Thoracic aorta (tissue), 2 donors: ENCODE measurements around the gene CELF4. TPM values are rescaled to one million over a fixed set of nuclear protein-coding genes. Genes with fewer than 3 reads are reported as not detected.

Source experiments
- ATAC-seq: fragments of 150-250 bp; one replicate; pipeline ENCODE4 v1.8.0; 2017; ENCODE audit warnings: low read depth; ENCODE audit not compliant: insufficient number of reproducible peaks, low FRiP score
- DNase-seq: peaks from one replicate; pipeline ENCODE4 v3.0.0-alpha.2; 2020; ENCODE audit warnings: low spot score
- H3K27ac ChIP-seq, 2 donors: fragments of 200-600 bp; sonication (generic); 1 replicate in 1 of 2; 2 replicates in 1 of 2; pipeline ENCODE4 v1.5.1; 2016; ENCODE audit warnings: mild to moderate bottlenecking in 2 of 2, moderate library complexity in 2 of 2
- H3K27me3 ChIP-seq: fragments of 200-600 bp; sonication (generic); replicated peaks from 2 replicates; pipeline ENCODE4 v1.6.0; 2016; ENCODE audit warnings: mild to moderate bottlenecking; ENCODE audit not compliant: insufficient read depth
- H3K36me3 ChIP-seq: fragments of 200-600 bp; sonication (generic); one replicate; pipeline ENCODE4 v1.5.1; 2016
- H3K4me1 ChIP-seq, 2 donors: fragments of 200-600 bp; sonication (generic); 1 replicate in 1 of 2; 2 replicates in 1 of 2; pipeline versions ENCODE4 v1.5.1 to v1.6.0; 2016; ENCODE audit warnings: low read depth in 2 of 2, mild to moderate bottlenecking in 1 of 2; ENCODE audit not compliant: control insufficient read depth in 1 of 2
- H3K4me3 ChIP-seq: fragments of 200-600 bp; sonication (generic); 2 replicates; pipeline ENCODE4 v1.5.1; 2016; ENCODE audit warnings: mild to moderate bottlenecking
- H3K9me3 ChIP-seq: fragments of 200-600 bp; sonication (generic); 2 replicates; pipeline ENCODE4 v1.5.1; 2016
- total RNA-seq, 2 donors: library from RNA; depleted of rRNA; stranded (reverse); fragments of >200 nt; gene quantifications; one replicate each; pipeline versions ENCODE4 v1.1.0 to v1.2.3, GENCODE V29; 2016
- TF ChIP-seq, protein P1 (sequence below): fragments of 200-600 bp; sonication (generic); IDR thresholded peaks from one replicate; pipeline ENCODE4 v1.5.1; 2019; ENCODE audit warnings: antibody characterized with exemption

The CELF4 gene
- total RNA-seq, 2 donors from 2014 or later = not detected

DNA sequence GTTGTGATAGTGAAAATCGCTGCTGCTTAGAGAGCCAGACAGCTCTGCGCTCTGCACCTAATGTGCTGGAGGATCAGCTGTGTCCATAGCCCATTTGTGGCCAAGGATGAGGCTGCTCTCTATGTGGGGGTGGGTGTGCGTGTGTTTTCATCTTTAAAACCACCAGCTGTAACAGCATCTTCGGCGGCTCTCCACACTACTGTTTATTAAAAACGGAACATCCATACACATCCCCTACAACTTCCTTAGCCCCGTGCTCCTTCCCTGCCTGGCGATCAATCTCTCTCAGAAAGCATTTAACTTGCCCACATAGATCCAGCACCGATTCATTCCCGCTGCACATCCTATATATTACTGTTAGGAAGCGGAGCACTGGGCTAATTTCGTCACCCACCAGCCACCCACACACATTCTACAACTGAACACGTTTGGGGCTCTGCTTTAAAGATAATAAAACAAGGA lies 1.6 kb downstream of the CELF4 start:
- Histone ChIP-seq H3K9me3 (no peaks in the 10 kb centered on the region), H3K36me3 (no peaks in the 10 kb centered on the region), H3K27ac (no peak overlapping the region), H3K4me3 (no peak overlapping the region), H3K4me1 (peaks cover 23 to 28% of the 10 kb centered on the region in 2 donors), H3K27me3 (peaks cover 21% of the 10 kb centered on the region)
- DNase-seq = no peak
- ATAC-seq = no peak
- TF ChIP-seq, protein P1, sequence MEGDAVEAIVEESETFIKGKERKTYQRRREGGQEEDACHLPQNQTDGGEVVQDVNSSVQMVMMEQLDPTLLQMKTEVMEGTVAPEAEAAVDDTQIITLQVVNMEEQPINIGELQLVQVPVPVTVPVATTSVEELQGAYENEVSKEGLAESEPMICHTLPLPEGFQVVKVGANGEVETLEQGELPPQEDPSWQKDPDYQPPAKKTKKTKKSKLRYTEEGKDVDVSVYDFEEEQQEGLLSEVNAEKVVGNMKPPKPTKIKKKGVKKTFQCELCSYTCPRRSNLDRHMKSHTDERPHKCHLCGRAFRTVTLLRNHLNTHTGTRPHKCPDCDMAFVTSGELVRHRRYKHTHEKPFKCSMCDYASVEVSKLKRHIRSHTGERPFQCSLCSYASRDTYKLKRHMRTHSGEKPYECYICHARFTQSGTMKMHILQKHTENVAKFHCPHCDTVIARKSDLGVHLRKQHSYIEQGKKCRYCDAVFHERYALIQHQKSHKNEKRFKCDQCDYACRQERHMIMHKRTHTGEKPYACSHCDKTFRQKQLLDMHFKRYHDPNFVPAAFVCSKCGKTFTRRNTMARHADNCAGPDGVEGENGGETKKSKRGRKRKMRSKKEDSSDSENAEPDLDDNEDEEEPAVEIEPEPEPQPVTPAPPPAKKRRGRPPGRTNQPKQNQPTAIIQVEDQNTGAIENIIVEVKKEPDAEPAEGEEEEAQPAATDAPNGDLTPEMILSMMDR = no peak

DNA sequence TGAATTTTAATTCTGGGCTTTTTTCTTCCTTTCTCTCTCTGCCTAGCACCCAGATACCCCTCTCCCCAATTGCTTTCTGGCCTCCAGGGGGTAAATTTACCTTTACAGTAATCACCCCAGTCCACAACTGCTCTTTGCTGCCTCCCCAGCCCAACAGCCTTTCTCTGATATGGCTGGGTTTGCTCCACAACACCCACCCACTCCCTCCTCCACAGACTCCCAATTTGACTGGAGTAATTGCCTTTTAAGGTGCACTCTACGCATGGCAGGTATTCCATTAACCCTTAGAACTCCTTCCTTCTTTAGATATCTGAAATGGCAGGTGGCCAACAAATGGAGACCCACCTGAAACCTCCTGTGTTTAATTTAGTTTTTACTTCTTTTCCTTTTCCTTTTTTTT lies 3.6 kb downstream of the CELF4 start:
- Histone ChIP-seq H3K4me1 (peaks cover 12 to 14% of the 10 kb centered on the region in 2 donors), H3K4me3 (no peak overlapping the region), H3K36me3 (no peaks in the 10 kb centered on the region), H3K9me3 (no peaks in the 10 kb centered on the region), H3K27me3 (peaks cover 11% of the 10 kb centered on the region), H3K27ac (no peak overlapping the region)
- ATAC-seq (no peak), DNase-seq (no peak)
- TF ChIP-seq, protein P1 = no peak

DNA sequence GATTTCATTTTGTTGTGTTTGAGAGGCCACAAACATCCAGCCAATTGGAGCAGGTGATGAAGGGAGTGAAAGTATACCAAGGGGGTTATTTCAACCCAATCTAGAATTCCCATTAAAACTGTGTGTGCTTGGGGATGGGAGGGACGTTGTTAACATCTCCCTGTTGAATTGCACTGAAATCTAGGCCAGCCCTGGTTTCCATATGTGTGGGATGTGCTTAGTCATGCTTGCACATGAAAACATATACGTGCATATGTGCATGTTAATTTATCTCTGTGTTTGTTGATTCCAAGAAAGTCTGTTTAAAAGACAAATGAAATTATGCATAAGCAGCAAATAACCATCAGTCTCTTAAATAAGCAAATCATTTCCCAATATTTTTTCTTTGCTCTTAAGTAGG lies 5.6 kb downstream of the CELF4 start:
- H3K4me1 ChIP-seq = peaks cover under 1% of the 10 kb centered on the region in 2 donors
- DNase-seq (no peak), ATAC-seq (no peak)
- TF ChIP-seq, protein P1 = no peak
- no peak overlapping the region for H3K27ac ChIP-seq
- H3K4me3 ChIP-seq = no peak overlapping the region
- H3K9me3 ChIP-seq = no peaks in the 10 kb centered on the region
- peaks cover 11% of the 10 kb centered on the region for H3K27me3 ChIP-seq
- no peaks in the 10 kb centered on the region for H3K36me3 ChIP-seq

DNA sequence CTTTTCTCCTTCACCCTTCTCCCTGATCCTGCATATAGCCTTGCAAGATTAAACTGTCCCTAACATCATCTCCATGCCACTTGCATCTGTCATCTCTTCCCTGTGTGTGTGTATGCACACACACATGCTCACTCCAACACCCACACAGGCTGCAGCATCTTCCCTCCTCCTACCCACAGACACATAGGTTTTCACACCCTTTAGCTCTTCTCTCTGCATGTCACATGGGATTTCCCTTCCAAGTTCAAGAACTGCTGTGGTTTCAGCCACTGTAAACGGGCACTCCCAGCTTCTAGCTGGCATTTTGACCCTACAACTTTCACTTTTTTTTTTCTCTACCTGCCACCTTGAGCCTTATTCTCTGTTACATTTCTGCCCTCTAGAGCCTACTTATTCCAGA lies 6.4 kb downstream of the CELF4 start:
- TF ChIP-seq, protein P1 = no peak
- DNase-seq (no peak), ATAC-seq (no peak)
- Histone ChIP-seq H3K27me3 (peaks cover 6% of the 10 kb centered on the region), H3K36me3 (no peaks in the 10 kb centered on the region), H3K27ac (no peak overlapping the region), H3K4me1 (no peaks in the 10 kb centered on the region), H3K9me3 (no peaks in the 10 kb centered on the region), H3K4me3 (no peak overlapping the region)

DNA sequence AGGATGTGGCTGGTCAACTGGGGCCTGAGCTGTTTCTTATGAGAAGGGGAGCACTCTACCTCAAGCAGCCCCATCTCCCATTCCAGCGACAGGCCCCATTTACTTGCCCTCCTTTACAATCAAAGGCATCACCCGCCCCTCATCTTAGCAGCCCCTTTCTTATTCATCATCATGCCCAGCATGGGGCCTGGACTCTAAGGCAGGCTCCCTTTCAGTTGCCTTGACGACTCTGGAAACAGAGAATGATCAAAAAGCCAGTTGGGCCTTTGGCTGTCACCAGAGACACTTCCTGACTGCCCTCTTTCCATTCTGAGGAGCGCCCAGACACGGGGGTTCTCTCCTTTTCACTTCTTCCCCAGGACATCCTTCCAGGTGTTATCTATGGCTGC lies 11.2 kb downstream of the CELF4 start:
- TF ChIP-seq, protein P1 = no peak
- ATAC-seq = no peak
- no peaks in the 10 kb centered on the region for H3K4me1 ChIP-seq
- no peaks in the 10 kb centered on the region for H3K36me3 ChIP-seq
- H3K9me3 ChIP-seq = no peaks in the 10 kb centered on the region
- no peaks in the 10 kb centered on the region for H3K27me3 ChIP-seq
- no peak for DNase-seq
- H3K27ac ChIP-seq = no peak overlapping the region
- no peak overlapping the region for H3K4me3 ChIP-seq
